ENCODE measurements around the gene COX10.
A peak's percentile ranks its signal among the peaks of the same experiment; 100 is the strongest.
"Not testable (repeated sequence)": the region's sequence is repeated elsewhere in the genome, so short reads cannot be mapped to it uniquely, and the experiment has no call there.

The COX10 gene

GRCh38 chr17:14205380-14205779 lies 136.1 kb downstream of the COX10 start:
- no peak for DNase-seq (ENCODE audit: low read depth in 3 of 3)

DNA sequence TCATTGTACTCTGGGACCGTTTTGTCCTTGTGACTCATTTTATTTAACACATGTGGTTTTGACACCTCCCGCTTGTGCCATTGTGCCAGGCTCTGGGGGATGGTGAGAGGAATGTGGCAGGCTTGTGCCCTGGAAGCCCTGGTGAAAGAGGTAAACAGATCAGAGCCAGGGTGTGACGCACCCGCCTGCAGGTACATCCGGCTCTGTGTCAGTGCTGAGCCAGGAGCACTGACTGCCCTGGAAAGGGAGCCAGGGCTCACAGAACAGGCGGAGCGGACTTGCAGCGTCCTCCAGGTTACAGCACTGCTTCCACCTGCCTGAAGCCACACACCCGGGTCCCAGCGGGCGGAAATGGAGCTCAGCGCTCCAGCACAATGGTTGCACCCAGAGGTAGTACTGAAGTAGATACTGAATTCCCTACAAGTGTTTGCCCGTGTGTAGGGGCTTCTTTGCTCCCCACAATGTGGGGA lies 136.7 kb downstream of the COX10 start:
- peak; percentile 24 to 56 (median 42) for DNase-seq (ENCODE audit: low read depth in 3 of 3)

DNA sequence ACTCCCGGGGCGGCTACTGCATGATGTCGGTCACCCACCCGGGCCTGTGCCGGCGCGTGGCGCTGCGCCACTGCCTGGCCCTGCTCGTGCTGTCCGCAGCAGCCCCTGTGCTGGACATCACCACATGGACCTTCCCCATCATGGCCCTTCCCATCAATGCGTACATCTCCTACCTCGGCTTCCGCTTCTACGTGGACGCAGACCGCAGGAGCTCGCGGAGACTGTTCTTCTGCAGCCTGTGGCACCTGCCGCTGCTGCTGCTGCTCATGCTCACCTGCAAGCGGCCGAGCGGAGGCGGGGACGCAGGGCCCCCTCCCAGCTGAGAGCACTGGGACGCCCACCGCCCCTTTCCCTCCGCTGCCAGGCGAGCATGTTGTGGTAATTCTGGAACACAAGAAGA lies 137.6 kb downstream of the COX10 start:
- DNase-seq (ENCODE audit: low read depth in 3 of 3), result no peak

- DNase-seq (ENCODE audit: low read depth in 3 of 3), result no peak
Observed at GRCh38 chr17:14207791-14208190, 138.5 kb downstream of the COX10 start.

DNA sequence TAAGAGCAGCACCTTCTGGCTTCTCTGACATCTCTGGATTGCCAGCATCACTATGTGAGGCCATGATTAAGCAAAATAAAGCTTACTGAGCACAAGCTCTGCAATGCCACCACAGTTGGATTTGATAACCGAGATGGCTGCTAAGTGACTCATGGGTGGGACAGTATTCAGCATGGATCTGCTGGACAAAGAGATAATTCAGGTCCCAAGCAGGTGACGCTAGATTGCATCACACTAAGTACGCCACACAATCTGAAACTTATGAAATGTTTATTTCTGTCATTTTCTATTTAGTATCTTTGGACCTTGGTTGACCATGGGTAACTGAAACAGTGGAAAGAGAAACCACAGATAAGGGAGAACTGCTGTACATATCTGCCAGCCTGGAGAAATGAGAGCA lies 139.9 kb downstream of the COX10 start:
- DNase-seq (ENCODE audit: low read depth in 3 of 3), result no peak

- DNase-seq (ENCODE audit: low read depth in 3 of 3), result no peak
Observed at GRCh38 chr17:14211246-14211645, 141.9 kb downstream of the COX10 start.

DNA sequence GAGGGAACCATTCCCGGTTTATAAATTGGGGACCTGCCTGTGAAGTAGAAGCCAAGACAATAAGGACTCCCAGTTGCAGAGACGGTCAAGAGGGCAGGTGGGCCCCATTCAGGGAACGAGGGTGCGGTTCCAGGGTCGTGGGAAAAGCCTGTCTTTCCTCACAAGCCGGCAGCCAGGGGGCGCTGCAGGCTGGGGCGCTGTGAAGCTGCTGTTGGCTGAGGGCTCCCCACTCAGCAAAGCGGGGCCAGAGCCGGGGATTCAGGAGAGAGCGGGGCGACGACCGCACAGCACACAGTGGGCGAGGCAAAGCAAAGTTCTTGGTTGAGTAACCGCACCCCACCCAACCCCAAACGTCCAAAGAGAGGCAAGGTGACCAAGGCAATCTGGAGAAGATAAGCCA lies 142.5 kb downstream of the COX10 start:
- peak in 1 of 3 experiments; percentile 29 for DNase-seq (ENCODE audit: low read depth in 3 of 3)

DNA sequence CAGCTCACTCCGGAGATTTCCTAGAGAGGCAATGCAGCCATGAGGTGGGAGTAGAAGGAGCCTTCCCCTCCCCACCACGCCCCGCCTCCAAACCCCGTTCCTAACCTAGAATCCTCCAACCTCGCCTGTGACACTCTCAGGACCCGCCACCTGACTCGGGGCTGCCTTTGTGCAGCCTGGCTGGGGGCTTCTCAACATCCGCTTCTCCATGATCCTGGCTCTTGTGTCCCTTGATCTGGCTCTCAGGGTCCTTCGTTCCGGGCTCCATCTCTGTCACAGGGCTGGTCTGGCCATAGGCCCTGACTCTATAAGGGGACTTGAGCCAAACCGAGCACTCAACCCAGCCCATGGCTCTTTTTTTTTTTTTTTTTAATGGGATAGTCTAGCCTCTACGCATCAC lies 143.1 kb downstream of the COX10 start:
- no peak for DNase-seq (ENCODE audit: low read depth in 3 of 3)

DNA sequence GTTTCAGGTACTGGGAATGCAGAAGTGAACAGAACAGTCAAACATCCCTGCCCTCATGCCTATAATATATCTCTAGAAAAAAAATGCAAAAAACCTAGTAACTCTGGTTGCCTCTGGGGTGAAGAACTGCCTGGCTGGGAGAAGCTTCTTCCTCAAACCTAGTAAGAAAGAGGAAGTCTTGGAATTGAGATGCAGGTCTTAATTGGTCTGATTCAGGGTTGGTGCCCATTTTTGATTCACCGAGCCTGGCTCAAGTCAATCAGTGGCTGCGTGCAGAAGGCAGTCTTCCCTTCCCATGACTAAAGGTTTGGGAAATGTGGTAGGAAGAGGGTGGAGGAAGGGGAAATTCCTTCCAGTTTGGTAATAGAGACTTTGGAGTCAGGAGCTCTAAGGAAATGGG lies 145.0 kb downstream of the COX10 start:
- no peak for DNase-seq (ENCODE audit: low read depth in 3 of 3)

DNA sequence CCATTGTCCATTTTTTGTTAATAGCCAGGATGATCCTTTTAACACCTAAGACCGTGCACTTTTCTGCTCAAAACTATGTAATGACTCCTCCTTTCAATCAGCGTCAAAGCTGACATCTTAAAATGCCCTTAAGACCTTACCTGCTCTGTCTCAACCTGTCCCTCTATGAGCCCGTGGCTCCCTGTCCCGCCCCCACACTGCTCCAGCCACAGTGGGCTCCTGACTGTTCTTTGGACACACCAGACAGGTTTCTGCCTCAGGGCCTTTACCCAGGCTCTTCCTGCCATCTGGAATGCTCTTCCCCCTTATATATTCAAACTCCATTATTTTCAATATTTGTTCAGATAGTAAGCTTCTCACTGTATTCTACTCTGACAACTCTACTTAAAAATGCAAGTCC lies 153.3 kb downstream of the COX10 start:
- no peak for DNase-seq (ENCODE audit: low read depth in 3 of 3)

DNA sequence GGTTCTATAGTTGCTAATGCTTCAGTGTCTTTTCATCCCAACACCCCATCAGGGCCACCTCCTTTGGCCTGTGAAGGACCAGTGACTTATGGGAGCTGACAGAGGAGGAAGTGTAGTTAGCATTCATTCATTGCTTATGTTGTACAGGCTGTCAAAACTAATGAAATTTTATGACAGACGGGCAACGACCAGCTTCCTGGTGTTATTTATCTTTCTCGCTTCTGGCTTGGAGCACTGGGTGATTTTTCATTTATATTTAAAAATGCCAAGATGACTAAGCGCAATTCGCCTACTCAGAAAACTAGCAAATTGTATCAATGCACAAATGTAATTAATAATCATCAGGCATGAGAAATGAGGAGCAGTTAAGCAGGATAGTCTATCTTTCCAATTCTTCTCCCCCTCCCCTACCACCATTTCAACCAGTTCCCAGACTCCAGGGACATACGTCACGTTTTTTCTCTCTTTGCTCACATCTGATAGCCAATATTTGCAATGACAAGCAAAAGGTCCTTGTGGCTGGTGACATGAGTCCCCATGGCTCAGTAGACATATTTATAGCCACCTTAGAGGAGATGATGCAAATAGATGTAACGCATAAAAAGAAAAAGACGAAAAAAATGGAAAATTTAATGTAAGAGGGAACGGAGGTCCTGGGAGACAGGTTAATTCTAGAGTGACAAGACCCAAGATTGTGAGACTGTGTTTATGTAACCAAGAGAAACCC lies 156.1 kb downstream of the COX10 start:
- DNase-seq (ENCODE audit: low read depth in 3 of 3), result no peak

DNA sequence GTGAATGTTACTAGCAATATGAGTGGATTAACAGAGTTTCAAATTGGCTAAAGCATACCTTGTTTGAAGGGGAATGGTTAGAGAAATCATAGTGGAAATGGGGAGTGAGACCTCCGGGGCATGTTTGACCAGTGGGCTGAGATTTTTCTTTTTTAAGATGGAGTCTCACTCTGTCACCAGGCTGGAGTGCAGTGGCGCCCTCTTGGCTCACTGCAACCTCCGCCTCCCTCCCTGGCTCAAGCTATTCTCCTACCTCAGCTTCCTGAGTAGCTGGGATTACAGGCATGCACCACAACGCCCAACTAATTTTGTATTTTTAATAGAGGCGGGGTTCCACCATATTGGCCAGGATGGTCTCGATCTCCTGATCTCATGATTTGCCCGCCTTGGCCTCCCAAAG lies 157.7 kb downstream of the COX10 start:
- no peak for DNase-seq (ENCODE audit: low read depth in 3 of 3)

GRCh38 chr17:14228903-14229302 lies 159.6 kb downstream of the COX10 start:
- no peak for DNase-seq (ENCODE audit: low read depth in 3 of 3)

GRCh38 chr17:14231187-14231586 lies 161.9 kb downstream of the COX10 start:
- DNase-seq (ENCODE audit: low read depth in 3 of 3), result not testable (repeated sequence)

GRCh38 chr17:14235047-14235446 lies 165.7 kb downstream of the COX10 start:
- DNase-seq (ENCODE audit: low read depth in 3 of 3), result not testable (repeated sequence)

GRCh38 chr17:14236032-14236431 lies 166.7 kb downstream of the COX10 start:
- DNase-seq (ENCODE audit: low read depth in 3 of 3), result not testable (repeated sequence)

GRCh38 chr17:14236762-14237161 lies 167.5 kb downstream of the COX10 start, which contains the start of gene CDRT15:
Gene CDRT15, minus strand, starts transcription at chr17:14236862. Its CDS starts 29 bp downstream, at chr17:14236833.
- not testable (repeated sequence) for DNase-seq (ENCODE audit: low read depth in 3 of 3)

DNA sequence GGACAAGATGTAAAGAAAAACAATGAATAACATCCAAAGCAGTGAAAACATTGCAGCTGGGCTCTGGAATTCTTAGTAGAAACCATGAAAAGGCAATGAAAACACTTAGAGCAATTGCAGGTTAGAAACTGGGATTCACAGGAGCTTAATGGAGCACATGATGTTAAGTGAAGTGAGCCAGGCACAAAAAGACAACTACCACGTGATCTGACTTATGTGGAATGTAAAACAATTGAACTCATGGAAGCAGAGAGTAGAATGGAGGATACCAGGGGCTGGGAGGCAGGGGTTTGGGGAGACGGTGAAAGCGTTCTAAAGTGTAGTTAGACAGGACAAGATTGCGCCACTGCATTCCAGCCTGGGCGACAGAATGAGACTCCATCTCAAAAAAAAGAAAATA lies 170.0 kb downstream of the COX10 start:
- not testable (repeated sequence) for DNase-seq (ENCODE audit: low read depth in 3 of 3)

- no peak for DNase-seq (ENCODE audit: low read depth in 3 of 3)
Observed at GRCh38 chr17:14245002-14245401, 175.7 kb downstream of the COX10 start.

- no peak for DNase-seq (ENCODE audit: low read depth in 3 of 3)
Observed at GRCh38 chr17:14245629-14246028, 176.3 kb downstream of the COX10 start.

Measured in stimulated activated CD4-positive, alpha-beta T cell treated with anti-CD3 and anti-CD28 coated beads, TNF-alpha, amount 100 ng/mL, for 24 hours (primary cell).